Progenitor cell of endocrine pancreas (in vitro differentiated cells): ENCODE results near the gene KRTAP3-2. TPM values are rescaled to one million over a fixed set of nuclear protein-coding genes. Genes with fewer than 3 reads are reported as not detected.

ENCODE experiments used
- DNase-seq: peaks from one replicate; pipeline ENCODE4 v3.0.0; 2021; ENCODE audit warnings: low spot score; ENCODE audit not compliant: unreplicated experiment
- H3K27ac Mint-ChIP-seq: 2 replicates; pipeline ENCODE4 v1.8.0; 2021; ENCODE audit warnings: mild to moderate bottlenecking, moderate library complexity, mixed read lengths
- H3K27me3 Mint-ChIP-seq: 2 replicates; pipeline ENCODE4 v1.8.0; 2021; ENCODE audit warnings: mixed read lengths
- H3K36me3 Mint-ChIP-seq: 2 replicates; pipeline ENCODE4 v1.8.0; 2022; ENCODE audit warnings: mixed read lengths; ENCODE audit not compliant: insufficient read depth
- H3K4me1 Mint-ChIP-seq: 2 replicates; pipeline ENCODE4 v1.8.0; 2021; ENCODE audit warnings: low read depth, mixed read lengths
- H3K4me3 Mint-ChIP-seq: 2 replicates; pipeline ENCODE4 v1.8.0; 2021; ENCODE audit warnings: low read depth, mild to moderate bottlenecking, moderate library complexity, mixed read lengths
- H3K9me3 Mint-ChIP-seq: 2 replicates; pipeline ENCODE4 v1.8.0; 2021; ENCODE audit warnings: low read depth, mixed read lengths
- total RNA-seq: library from RNA; stranded (reverse); gene quantifications from 2 replicates; pipeline ENCODE4 v1.2.1, GENCODE V29; 2021
- TF ChIP-seq, protein P1 (sequence below): fragments of 200-600 bp; sonication (generic); IDR thresholded peaks from one replicate; pipeline ENCODE4 v1.5.0; 2021; ENCODE audit warnings: antibody characterized with exemption, mild to moderate bottlenecking; ENCODE audit not compliant: unreplicated experiment

KRTAP3-2 gene
- total RNA-seq, 1 donor from 2014 or later, result not detected

DNA sequence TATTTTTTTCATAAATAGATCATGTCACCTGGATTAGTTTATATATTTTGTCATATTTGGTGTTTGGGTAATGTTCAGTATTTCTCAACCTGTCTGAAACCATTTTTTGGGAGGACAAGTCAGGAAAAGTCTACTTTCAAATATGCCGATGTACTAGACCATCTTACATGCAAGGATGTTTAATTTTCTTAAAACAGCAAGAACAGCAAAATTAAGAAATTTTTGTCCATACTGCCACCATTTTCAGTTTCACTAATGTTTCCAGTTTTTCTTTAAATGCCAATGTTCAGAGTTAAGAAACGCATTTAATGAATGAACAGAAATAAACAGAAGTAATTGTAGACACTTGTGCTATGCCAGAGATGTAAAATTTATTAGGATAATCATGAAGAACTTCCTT is 6.6 kb downstream of the KRTAP3-2 start:
- Mint-ChIP-seq H3K27ac (no peak overlapping the region), H3K27me3 (no peaks in the 10 kb centered on the region), H3K36me3 (no peaks in the 10 kb centered on the region), H3K4me3 (no peak overlapping the region), H3K4me1 (peaks cover 11% of the 10 kb centered on the region), H3K9me3 (peaks cover 3% of the 10 kb centered on the region)
- no peak for DNase-seq
- TF ChIP-seq, protein P1, sequence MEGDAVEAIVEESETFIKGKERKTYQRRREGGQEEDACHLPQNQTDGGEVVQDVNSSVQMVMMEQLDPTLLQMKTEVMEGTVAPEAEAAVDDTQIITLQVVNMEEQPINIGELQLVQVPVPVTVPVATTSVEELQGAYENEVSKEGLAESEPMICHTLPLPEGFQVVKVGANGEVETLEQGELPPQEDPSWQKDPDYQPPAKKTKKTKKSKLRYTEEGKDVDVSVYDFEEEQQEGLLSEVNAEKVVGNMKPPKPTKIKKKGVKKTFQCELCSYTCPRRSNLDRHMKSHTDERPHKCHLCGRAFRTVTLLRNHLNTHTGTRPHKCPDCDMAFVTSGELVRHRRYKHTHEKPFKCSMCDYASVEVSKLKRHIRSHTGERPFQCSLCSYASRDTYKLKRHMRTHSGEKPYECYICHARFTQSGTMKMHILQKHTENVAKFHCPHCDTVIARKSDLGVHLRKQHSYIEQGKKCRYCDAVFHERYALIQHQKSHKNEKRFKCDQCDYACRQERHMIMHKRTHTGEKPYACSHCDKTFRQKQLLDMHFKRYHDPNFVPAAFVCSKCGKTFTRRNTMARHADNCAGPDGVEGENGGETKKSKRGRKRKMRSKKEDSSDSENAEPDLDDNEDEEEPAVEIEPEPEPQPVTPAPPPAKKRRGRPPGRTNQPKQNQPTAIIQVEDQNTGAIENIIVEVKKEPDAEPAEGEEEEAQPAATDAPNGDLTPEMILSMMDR, result no peak

DNA sequence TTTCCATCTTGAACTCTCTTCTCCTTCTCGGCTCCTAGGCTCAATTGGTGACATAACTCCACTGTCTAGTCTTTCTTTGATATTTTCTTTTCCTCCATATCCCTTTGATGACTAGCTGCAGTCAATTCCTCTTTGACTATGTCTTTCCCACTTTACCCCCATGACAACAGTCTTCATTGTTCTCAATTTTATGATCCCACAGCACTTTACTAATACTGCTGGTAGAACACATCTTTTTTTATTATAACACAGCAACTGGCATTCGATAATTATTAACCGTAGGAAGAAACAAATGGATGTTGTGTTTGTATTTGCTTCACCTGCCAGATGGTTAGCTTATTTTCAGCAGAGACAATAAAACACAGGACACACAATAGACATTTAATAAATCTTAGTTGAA is 7.0 kb downstream of the KRTAP3-2 start:
- TF ChIP-seq, protein P1, result no peak
- H3K9me3 Mint-ChIP-seq, result peaks cover 3% of the 10 kb centered on the region
- no peaks in the 10 kb centered on the region for H3K36me3 Mint-ChIP-seq
- no peak overlapping the region for H3K27ac Mint-ChIP-seq
- no peak for DNase-seq
- H3K27me3 Mint-ChIP-seq, result no peaks in the 10 kb centered on the region
- H3K4me1 Mint-ChIP-seq, result peaks cover 11% of the 10 kb centered on the region
- H3K4me3 Mint-ChIP-seq, result no peak overlapping the region

DNA sequence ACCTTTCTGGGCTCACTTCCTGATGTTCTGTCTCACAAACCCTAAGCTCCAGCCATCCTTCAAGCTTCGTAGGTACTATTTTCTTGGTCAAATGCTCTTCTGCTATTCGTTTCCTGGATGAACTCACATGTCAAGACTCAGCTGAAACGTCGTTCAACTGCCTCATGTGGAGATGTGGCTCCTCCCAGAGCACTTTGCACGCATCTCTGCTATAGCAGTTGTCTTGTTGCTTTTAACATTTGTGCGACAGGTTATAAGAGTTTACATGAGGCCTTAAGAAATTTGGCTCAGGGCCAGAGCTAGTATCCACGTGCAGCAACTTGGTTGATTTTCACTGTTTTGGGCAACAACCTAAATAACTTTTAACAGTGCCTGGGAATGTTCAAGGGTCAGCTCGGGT is 12.8 kb downstream of the KRTAP3-2 start:
- H3K27me3 Mint-ChIP-seq, result no peaks in the 10 kb centered on the region
- TF ChIP-seq, protein P1, result no peak
- peaks cover 3% of the 10 kb centered on the region for H3K4me1 Mint-ChIP-seq
- H3K27ac Mint-ChIP-seq, result no peak overlapping the region
- no peaks in the 10 kb centered on the region for H3K36me3 Mint-ChIP-seq
- H3K4me3 Mint-ChIP-seq, result no peak overlapping the region
- no peak for DNase-seq
- H3K9me3 Mint-ChIP-seq, result peaks cover 3% of the 10 kb centered on the region

DNA sequence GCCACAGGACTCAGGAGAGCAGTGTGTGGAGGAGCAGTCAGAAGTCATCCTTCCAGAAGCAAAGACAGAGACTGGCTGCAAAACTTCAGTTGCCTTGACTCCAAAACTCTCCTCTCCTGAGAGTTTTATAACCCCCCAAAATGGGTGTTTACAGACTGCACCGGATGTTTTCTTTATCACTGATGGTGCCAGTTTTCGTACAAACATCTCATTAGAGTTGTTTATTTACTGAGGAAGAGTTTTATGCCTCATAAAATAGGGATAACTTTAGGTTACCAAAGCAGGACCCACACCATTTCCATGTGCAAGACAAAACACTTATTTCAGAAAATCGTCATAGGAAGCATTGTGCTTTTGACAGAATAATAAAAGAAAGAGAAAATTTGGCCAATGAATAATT is 15.5 kb downstream of the KRTAP3-2 start, which contains the start of gene KRT40:
KRT40 (minus strand) TSS at position 101 of the 400 bp plus-strand sequence; CDS start at position 48, 53 bp downstream.
- DNase-seq, result no peak
- H3K4me1 Mint-ChIP-seq, result peaks cover 7% of the 10 kb centered on the region
- H3K27me3 Mint-ChIP-seq, result no peaks in the 10 kb centered on the region
- H3K36me3 Mint-ChIP-seq, result no peaks in the 10 kb centered on the region
- no peaks in the 10 kb centered on the region for H3K9me3 Mint-ChIP-seq
- TF ChIP-seq, protein P1, result no peak
- H3K27ac Mint-ChIP-seq, result no peak within 1 kb of the TSS
- no peak within 1 kb of the TSS for H3K4me3 Mint-ChIP-seq

DNA sequence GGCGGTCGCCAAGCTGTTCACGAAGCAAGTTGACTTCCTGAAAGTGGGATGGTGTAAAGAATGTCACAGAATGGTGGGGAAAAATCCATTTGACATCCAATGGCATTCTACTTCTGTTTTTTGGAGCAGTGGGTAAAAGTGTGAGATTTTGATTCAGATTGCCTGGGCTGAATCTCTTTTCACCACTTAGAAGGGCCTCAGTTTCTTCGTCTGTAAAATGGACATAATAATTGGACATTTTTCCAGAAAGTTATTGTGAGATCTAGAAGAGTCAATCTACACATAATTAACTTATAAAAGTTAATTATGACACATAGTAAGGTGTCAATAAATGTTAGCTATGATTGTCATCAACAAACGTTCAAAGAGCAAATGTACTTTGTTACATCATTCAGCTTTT is 18.6 kb downstream of the KRTAP3-2 start:
- TF ChIP-seq, protein P1, result no peak
- DNase-seq, result no peak
- H3K27ac Mint-ChIP-seq, result no peak overlapping the region
- H3K27me3 Mint-ChIP-seq, result no peaks in the 10 kb centered on the region
- no peak overlapping the region for H3K4me3 Mint-ChIP-seq
- no peaks in the 10 kb centered on the region for H3K9me3 Mint-ChIP-seq
- H3K36me3 Mint-ChIP-seq, result no peaks in the 10 kb centered on the region
- H3K4me1 Mint-ChIP-seq, result peaks cover 4% of the 10 kb centered on the region
